ENCODE data around the gene TMA7. TPM values are rescaled to one million over a fixed set of nuclear protein-coding genes. Genes with fewer than 3 reads are reported as not detected.
A peak's percentile ranks its signal among the peaks of the same experiment; 100 is the strongest.
"Not testable (repeated sequence)": the region's sequence is repeated elsewhere in the genome, so short reads cannot be mapped to it uniquely, and the experiment has no call there.

The TMA7 gene
- 100 to 1,000 TPM; 146 to 239 (median 178) TPM for polyA plus RNA-seq (ENCODE audit: insufficient read length in 10 of 10)
- long read RNA-seq, donor 1, transcript TMA7-201 (4 exons, 561 nt): major isoform, 179 of 239 reads
- long read RNA-seq, donor 1, transcript TMA7-202 (3 exons, 619 nt): minor isoform, 37 of 239 reads
- long read RNA-seq, donor 1, partial matches to known transcripts: 7 of 239 reads
- long read RNA-seq, donor 1, other reads (novel, unspliced or antisense): 16 of 239 reads
- long read RNA-seq, donor 2, transcript TMA7-201 (4 exons, 561 nt): major isoform, 165 of 216 reads
- long read RNA-seq, donor 2, transcript TMA7-202 (3 exons, 619 nt): minor isoform, 38 of 216 reads
- long read RNA-seq, donor 2, partial matches to known transcripts: 7 of 216 reads
- long read RNA-seq, donor 2, other reads (novel, unspliced or antisense): 5 of 216 reads
- long read RNA-seq, donor 3: 0 reads
- long read RNA-seq, donor 4, transcript TMA7-201 (4 exons, 561 nt): major isoform, 214 of 266 reads
- long read RNA-seq, donor 4, transcript TMA7-202 (3 exons, 619 nt): minor isoform, 29 of 266 reads
- long read RNA-seq, donor 4, partial matches to known transcripts: 6 of 266 reads
- long read RNA-seq, donor 4, other reads (novel, unspliced or antisense): 17 of 266 reads
- long read RNA-seq, donor 5, transcript TMA7-202 (3 exons, 619 nt): minor isoform, 48 of 380 reads
- long read RNA-seq, donor 5, transcript TMA7-201 (4 exons, 561 nt): major isoform, 291 of 380 reads
- long read RNA-seq, donor 5, partial matches to known transcripts: 7 of 380 reads
- long read RNA-seq, donor 5, other reads (novel, unspliced or antisense): 33 of 380 reads
- long read RNA-seq, donor 6, transcript TMA7-201 (4 exons, 561 nt): major isoform, 182 of 242 reads
- long read RNA-seq, donor 6, transcript TMA7-202 (3 exons, 619 nt): minor isoform, 47 of 242 reads
- long read RNA-seq, donor 6, partial matches to known transcripts: 7 of 242 reads
- long read RNA-seq, donor 6, other reads (novel, unspliced or antisense): 5 of 242 reads
- long read RNA-seq, donor 7, transcript TMA7-202 (3 exons, 619 nt): minor isoform, 32 of 175 reads
- long read RNA-seq, donor 7, transcript TMA7-201 (4 exons, 561 nt): major isoform, 137 of 175 reads
- long read RNA-seq, donor 7, partial matches to known transcripts: 0 of 175 reads
- long read RNA-seq, donor 7, other reads (novel, unspliced or antisense): 6 of 175 reads
- long read RNA-seq, donor 8, transcript TMA7-201 (4 exons, 561 nt): major isoform, 175 of 254 reads
- long read RNA-seq, donor 8, transcript TMA7-202 (3 exons, 619 nt): minor isoform, 40 of 254 reads
- long read RNA-seq, donor 8, partial matches to known transcripts: 28 of 254 reads
- long read RNA-seq, donor 8, other reads (novel, unspliced or antisense): 11 of 254 reads
- long read RNA-seq, donor 9, transcript TMA7-201 (4 exons, 561 nt): major isoform, 36 of 48 reads
- long read RNA-seq, donor 9, transcript TMA7-202 (3 exons, 619 nt): minor isoform, 12 of 48 reads
- long read RNA-seq, donor 9, partial matches to known transcripts: 0 of 48 reads
- long read RNA-seq, donor 9, other reads (novel, unspliced or antisense): 0 of 48 reads

GRCh38 chr3:48439820-48440589 is at the start of gene TMA7, which contains the start of gene CCDC51:
TSS of gene TMA7 (plus strand) at chr3:48440257. CDS start at chr3:48440297, 40 bp downstream.
TSS of gene CCDC51 (minus strand) at chr3:48440119. CDS start at chr3:48435128, 4,991 bp downstream.
- DNase-seq: peak; percentile 96 to 98 (median 97)

- DNase-seq: no peak
These were observed 45.7 kb upstream of the TMA7 start for GRCh38 chr3:48394391-48394790.

- no peak for DNase-seq
These were observed 44.3 kb upstream of the TMA7 start for GRCh38 chr3:48395714-48396113.

DNA sequence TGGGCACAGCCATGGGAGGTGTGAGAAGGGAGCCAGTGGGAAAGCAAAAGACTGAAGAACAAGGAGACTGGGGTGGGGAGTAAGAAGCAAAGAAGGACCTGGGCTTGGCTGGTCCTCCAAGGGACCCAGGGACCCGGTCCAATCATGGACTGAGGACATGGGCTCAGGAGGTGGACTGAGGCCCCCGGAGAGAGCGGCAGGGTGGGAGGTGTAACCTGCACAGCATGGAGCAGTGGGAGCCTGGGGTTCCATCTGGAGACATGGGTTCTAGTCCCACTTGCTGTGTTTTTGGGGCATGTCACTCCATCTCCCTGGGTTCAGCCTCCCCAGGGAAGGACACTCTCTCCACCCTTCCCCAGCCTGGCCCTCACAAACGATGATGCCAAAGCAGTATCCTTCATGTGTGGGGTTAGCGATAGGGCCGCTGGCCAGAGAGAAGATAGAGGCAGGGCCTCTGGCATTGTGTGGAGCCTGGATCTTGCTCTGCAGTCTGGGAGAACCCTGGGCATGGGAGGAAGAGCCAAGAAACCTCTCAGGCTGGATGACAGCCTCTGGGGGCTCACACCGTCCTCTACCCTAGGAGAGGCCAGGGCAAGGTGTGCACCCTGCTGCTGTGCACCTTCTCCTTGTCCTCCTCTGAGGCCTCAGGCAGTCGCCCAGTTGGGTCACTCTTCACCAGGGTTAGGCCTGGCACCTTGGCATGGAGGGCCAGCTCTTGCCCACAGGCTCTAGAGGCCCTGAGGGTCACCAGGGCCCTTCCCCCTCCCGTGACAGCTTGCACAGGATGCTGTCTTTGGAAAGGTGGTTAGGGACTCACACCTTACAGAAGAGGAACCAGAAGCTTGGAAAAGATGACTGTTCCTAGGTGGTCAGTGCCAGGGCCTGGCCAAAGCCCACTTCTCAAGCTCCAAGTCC is 42.0 kb upstream of the TMA7 start:
- DNase-seq: no peak

- no peak for DNase-seq
These were observed 41.2 kb upstream of the TMA7 start for GRCh38 chr3:48398701-48399386.

GRCh38 chr3:48399387-48400172 is 40.5 kb upstream of the TMA7 start:
- no peak for DNase-seq

DNA sequence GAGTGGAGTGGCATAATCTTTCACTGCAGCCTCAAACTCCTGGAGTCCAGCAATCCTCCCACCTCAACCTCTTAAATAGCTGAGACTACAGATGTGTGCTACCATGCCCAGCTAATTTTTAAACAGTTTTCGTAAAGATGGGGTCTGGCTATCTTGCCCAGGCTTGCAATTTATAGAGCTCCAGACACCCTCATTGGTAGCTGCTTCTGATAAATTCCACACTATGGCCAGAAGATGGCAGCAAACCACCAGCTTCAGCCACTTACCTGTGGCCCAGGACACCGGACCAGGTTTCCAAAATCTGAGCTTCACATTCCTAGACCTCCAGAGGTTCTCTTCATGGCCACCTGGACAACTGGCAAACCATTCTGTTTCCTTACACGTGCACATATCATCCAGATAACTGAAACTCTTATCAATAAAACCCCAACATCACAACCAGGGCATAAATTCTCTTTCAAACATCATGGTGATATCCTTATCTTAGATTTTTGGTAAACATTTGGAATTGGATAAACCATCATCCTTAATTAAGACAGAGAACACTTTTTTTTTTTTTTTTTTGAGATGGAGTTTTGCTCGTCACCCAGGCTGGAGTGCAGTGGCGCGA is 39.1 kb upstream of the TMA7 start:
- peak; percentile 39 to 65 (median 50) for DNase-seq

DNA sequence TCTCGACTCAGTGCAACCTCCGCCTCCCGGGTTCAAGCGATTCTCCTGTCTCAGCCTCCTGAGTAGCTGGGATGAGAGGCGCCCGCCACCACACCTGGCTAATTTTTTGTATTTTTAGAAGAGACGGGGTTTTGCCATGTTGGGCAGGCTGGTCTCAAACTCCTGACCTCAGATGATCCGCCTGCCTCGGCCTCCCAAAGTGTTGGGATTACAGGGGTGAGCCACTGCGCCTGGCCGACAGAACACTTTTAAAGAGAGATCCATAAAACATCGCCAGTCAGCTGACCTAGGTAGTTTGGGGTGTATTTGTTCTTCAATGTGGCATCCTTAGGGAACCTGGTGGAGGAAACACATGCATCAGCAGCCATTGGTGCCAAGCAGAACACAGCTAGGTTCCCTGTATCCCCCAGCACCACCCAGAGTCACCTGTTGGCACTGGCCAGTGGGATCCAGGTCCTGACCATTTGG is 38.6 kb upstream of the TMA7 start:
- not testable (repeated sequence) for DNase-seq

DNA sequence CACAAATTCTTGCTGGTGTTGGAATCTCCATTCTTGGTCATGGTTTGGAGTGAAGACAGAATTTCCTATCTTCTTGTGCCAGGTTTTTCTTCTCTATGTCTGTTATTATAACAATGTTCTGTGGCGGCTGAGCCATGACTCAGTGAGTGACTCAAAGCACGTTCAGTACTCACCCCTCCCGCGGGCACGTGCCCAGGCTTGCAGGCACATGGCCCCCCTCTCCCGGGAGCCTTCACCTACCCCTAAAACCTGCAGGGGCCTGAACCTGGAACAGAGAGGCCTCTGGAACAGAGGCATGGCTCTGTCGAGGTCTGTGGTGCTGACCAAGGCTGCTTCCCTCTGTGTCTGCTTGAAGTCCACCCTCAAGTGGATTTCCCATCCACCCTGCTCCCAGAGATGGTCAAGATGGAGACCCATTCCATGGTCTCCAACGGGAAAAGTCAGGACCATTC is 37.8 kb upstream of the TMA7 start:
- peak; percentile 27 to 67 (median 38) for DNase-seq

DNA sequence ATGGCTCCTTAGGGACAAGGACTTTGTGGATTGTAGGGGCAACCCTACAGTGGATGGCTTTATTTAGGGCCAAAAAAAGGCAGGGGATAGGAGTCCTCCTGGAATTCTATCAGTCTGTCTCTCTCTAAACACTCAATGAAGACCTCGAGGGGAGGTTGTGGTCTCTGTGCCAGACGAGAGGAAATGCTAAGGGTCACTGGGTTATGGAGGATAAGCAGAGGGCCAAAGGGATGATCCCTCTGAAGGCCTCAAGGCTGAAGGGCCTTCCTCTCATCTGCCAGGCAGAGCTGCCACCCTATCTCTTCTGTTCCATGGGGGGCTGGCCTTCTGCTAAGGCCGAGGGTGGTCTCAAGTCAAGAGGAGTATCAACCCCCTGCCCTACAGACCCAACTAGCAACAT is 37.1 kb upstream of the TMA7 start:
- DNase-seq: no peak

- no peak for DNase-seq
These were observed 36.3 kb upstream of the TMA7 start for GRCh38 chr3:48403533-48404439.

- DNase-seq: peak in 1 of 3 donors; percentile 0
These were observed 35.4 kb upstream of the TMA7 start for GRCh38 chr3:48404440-48405342.

- peak in 1 of 3 donors; percentile 0 for DNase-seq
These were observed 34.6 kb upstream of the TMA7 start for GRCh38 chr3:48405343-48405881.

GRCh38 chr3:48405971-48406370 is 34.1 kb upstream of the TMA7 start:
- no peak for DNase-seq

Data from muscle of back (tissue), 13 donors.